Skeletal muscle cell (primary cell): Measurements from ENCODE around the gene PILRA.
"Not testable (repeated sequence)": the region's sequence is repeated elsewhere in the genome, so short reads cannot be mapped to it uniquely, and the experiment has no call there.

Experiments used
- DNase-seq: peaks from one replicate; pipeline ENCODE4 v3.0.0-alpha.2; 2010; ENCODE audit warnings: low read depth
- H3K4me3 ChIP-seq: 2 replicates; pipeline ENCODE4 v1.5.1; 2011; ENCODE audit warnings: low read depth, mild to moderate bottlenecking, control low read depth, low read length, moderate library complexity

Gene PILRA

GRCh38 chr7:100444311-100445278, 71.3 kb downstream of the PILRA start:
- no peak overlapping the region for H3K4me3 ChIP-seq
- DNase-seq = peak; percentile 13

GRCh38 chr7:100446040-100446439, 72.8 kb downstream of the PILRA start:
- DNase-seq = peak; percentile 17
- no peak overlapping the region for H3K4me3 ChIP-seq

GRCh38 chr7:100447363-100447762, 74.1 kb downstream of the PILRA start:
- H3K4me3 ChIP-seq, DNase-seq: not testable (repeated sequence)

GRCh38 chr7:100449190-100449795, 76.0 kb downstream of the PILRA start:
- H3K4me3 ChIP-seq = no peak overlapping the region
- no peak for DNase-seq
